ENCODE data around the gene RASD2. TPM values are rescaled to one million over a fixed set of nuclear protein-coding genes. Genes with fewer than 3 reads are reported as not detected.

Gene RASD2
- total and polyA plus RNA-seq, 10 of the 15 experiments (the other 5 are each of a cell fraction or from before 2014, with no cell fraction given): 0.03 TPM; not detected in 9

- ChIA-PET RAD21 (ENCODE audit: unreplicated experiment) (no interaction called here), SMC1A (ENCODE audit: uncharacterized antibody, unreplicated experiment) (no interaction called here), POLR2A (no interaction called here), CTCF (no interaction called here)
- in situ Hi-C loops (cut with MboI): no loop called here
- no peak for TF ChIP-seq DPF2 (IDR thresholded peaks at IDR 0.05)
- TF ChIP-seq NR2C2 (IDR thresholded peaks at IDR 0.05; ENCODE audit: borderline replicate concordance, control insufficient read depth, insufficient read length, low read depth): no peak
- no peak for TF ChIP-seq ZNF24 (IDR thresholded peaks at IDR 0.05)
- TF ChIP-seq NR2C1 (IDR thresholded peaks at IDR 0.05): no peak
- TF ChIP-seq HDAC6 (IDR thresholded peaks at IDR 0.05; ENCODE audit: unreplicated experiment): no peak
- TF ChIP-seq FOS (IDR thresholded peaks at IDR 0.05; ENCODE audit: borderline replicate concordance, extremely low read depth, insufficient read length): no peak
- no peak for TF ChIP-seq JUNB (IDR thresholded peaks at IDR 0.05)
- TF ChIP-seq HCFC1 (IDR thresholded peaks at IDR 0.05; ENCODE audit: low read length): no peak
- TF ChIP-seq BRCA1 (IDR thresholded peaks at IDR 0.05; ENCODE audit: low read depth, low read length): no peak
- no peak for TF ChIP-seq EGR1 (IDR thresholded peaks at IDR 0.05; ENCODE audit: borderline replicate concordance in 1 of 2, low read depth in 2 of 2, low read length in 2 of 2)
- no peaks in the 10 kb centered on the region for H4K20me1 ChIP-seq (ENCODE audit: control insufficient read depth, insufficient read depth)
- no peak for ATAC-seq
- no peaks in the 10 kb centered on the region for H3K36me3 ChIP-seq (ENCODE audit: control insufficient read depth in 2 of 2, insufficient read depth in 2 of 2, low read length in 1 of 2)
- no peaks in the 10 kb centered on the region for H3K79me2 ChIP-seq (ENCODE audit: control insufficient read depth, insufficient read depth, low read length)
- no TSS peak for BruUV-seq (replicated peaks)
- 52% methylated on average over 23 of the region's 23 CpGs for WGBS (ENCODE audit: insufficient coverage, insufficient replicate concordance, low lambda C conversion rate, missing lambda C conversion rate)
- peaks cover 0 to 4% of the 10 kb centered on the region in 2 experiments; a peak in 3 of 4 replicates for H3K27me3 ChIP-seq (replicated peaks in 1 of 2; ENCODE audit: control insufficient read depth in 2 of 2, insufficient read depth in 2 of 2, low read length in 1 of 2)
- no peak for FAIRE-seq
- no peaks in the 10 kb centered on the region for H3K9me3 ChIP-seq (replicated peaks; ENCODE audit: control insufficient read depth, insufficient read depth, low read length)
- H2AFZ ChIP-seq (ENCODE audit: control insufficient read depth, low read depth, low read length): no peak overlapping the region
- no peaks in the 10 kb centered on the region for H3K4me1 ChIP-seq (ENCODE audit: control insufficient read depth, insufficient read depth, low read length)
- no peak overlapping the region for H3K27ac ChIP-seq (ENCODE audit: control insufficient read depth, insufficient read depth)
- intact Hi-C loops (cut with micrococcal nuclease; ENCODE audit: unreplicated experiment): no loop called here
- H3K9ac ChIP-seq (ENCODE audit: control insufficient read depth, insufficient read depth, low read length): no peak overlapping the region
- no peak for DNase-seq (ENCODE audit: low read depth, low spot score)
- H3K4me3 ChIP-seq: no peak overlapping the region
- no peak overlapping the region for H3K4me2 ChIP-seq (ENCODE audit: control insufficient read depth, insufficient read depth)
Measured at GRCh38 chr22:35567351-35568141, 26.9 kb downstream of the RASD2 start.

All from GM12878 (cell line).